ENCODE data around the gene NPB.

The NPB gene

GRCh38 chr17:81947189-81947588, 45.2 kb downstream of the NPB start, which contains the start of gene MYADML2:
Gene MYADML2 (minus strand): TSS chr17:81947233. CDS start chr17:81941741, 5,492 bp downstream.
- no peak for DNase-seq

- no peak for DNase-seq
These were observed 46.8 kb downstream of the NPB start for GRCh38 chr17:81948635-81949378.

- DNase-seq = no peak
These were observed 48.5 kb downstream of the NPB start for GRCh38 chr17:81950501-81950900.

GRCh38 chr17:81951785-81952684, 50.0 kb downstream of the NPB start:
- no peak for DNase-seq
